NCI-H2227 (cell line): Measurements from ENCODE around the gene CCR3.

Source experiments
- DNase-seq: peaks from one replicate; lab custom pipeline; 2025; ENCODE audit not compliant: unreplicated experiment; lab: John Stamatoyannopoulos, UW

CCR3 gene

DNA sequence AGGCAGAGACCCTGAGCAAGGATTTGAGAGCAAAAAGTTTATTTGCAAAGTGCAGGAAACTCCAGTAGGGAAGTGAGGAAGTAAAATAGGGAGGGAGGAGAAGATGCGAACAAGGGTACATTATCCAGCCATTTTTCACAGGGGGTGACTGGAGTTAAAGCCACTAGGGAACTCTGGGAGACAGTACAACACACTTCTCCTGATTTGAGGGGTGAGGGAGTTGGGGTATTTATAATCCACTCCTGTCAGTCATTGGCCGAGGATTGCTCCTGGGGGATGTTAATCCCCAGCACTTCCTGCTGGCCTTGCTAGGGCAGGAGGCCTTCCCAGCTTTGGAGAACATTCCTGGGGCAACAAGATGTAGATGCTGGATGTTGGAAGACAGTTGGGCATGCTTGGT is 28.2 kb downstream of the CCR3 start:
- DNase-seq = no peak

DNA sequence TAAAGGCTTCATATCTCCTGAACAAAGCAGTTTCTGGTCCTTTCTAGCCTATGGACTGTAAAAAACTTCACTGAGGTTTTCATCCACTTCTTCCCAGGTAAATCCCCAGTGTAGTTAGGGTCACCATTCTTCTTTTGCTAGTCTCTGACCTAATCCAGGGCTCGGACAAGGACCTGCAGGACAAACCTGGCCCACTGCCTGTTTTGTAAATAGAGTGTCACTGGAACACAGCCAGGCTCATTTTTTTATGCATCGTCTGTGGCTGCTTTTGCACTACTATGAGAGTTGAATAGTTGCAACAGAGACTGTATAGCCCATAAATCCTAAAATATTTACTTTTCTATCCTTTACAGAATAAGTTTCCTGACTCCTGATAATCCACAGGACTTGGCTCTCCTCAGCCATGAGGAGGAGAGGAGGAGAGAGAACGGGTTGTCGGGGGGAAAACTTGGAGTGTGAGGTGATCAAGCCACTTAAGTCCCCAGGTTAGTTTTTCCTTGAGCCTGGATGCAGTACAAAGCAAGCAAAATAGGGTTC is 29.0 kb downstream of the CCR3 start:
- no peak for DNase-seq

DNA sequence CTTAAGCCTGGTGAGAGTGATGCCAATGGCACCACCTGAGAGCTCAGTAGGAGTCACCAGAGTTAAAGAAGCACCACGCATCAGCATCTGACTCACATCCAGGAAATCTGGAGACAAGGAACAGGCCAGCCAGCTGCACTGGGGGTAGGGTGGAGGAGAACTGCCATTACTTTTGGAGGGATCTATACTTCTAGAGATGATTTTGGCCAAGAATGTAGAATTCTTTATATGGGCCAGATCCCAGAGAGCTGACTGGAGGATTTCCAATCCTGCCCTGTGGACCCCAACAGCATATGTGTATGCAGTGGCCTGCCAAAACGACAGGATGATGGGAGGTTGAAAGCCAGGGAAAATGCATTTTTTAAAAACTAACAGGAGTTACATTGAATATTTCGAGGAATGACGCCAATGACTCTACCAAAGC is 29.8 kb downstream of the CCR3 start:
- no peak for DNase-seq

DNA sequence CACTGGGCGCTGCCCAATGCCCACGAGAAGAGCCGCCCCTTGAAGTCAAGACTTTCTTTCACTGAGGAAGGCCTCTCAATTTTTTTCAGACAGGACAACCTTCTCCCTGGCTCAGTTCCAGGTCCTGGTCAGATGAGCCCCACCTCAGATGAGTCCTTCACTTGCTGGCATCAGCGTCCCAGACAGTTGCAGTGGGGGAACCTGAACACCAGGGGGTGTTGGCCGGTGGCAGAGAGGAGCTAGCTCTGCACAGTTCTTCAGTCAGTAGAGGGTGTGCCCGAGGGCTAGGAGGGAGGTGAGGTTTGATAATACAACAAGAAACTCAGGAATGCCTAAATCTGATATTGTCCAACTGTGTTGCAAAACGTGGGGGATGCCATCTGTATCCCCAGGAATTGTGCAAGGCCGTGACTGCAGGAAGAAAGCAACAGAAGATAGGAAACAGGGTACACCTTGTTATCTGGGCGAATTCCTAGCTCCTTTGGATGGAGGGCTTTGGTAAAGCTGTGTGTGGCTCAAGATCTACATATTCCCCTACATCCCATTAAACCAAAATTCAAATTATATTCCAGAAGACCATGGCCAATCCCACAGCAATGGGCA is 34.3 kb downstream of the CCR3 start:
- peak; percentile 0 for DNase-seq

DNA sequence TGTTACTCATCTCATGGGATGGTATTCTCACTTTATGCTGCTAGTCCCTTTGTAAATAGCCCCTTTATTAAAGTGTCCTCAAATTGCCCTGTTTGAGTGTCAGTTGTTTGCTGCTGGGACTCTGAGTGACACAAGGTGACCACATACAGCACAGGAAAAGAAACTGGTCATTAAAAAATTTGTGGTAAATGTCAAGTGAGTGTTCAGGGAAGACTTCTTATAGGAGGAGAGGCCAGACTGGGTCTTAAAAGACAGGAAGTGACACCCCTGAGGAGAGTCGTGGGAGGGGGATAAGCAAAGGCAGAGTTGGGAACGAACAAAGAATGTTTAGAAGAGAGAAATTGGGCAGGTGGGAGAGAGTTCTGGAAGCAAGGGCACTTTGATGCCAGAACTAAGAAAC is 35.2 kb downstream of the CCR3 start:
- no peak for DNase-seq

DNA sequence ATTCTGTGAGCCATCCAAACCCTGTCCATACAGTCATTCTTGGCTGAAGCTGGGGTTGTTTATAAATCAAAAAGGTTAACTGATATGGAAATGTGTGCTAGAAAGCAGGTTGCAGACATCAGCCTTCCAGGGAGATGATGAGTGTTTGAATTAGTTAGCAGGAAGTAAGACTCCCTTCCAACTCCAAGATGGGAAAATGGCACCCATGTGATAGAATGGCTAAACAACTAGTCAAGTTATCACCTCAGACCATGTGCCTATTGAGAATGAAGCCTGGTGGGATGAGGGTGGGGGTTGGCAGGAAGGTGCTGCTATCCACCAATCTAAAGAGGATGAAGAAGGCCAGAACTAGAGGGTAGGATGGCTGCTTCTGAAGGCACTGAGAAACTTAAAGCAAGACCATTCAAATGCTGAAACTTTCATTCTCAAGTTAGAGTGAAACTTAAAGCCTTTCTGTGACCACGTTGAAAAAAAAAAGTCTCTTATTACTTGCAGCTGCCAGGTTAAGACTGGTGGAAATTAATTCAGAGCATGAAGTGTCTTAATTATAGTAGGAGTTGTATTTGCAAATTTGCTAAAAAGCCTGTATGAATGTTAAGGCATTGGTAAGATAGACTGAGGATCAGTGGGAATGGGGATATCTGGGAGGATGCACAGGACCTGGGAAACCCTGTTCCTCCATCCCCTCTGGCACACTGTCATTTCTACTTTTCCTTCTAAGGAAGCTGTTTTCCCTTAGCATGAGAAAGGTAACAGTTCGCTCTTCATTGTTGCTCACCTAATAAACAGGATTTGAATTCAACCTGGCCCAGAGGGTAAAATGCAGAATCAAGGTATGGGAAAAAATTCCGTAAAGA is 36.8 kb downstream of the CCR3 start:
- no peak for DNase-seq

DNA sequence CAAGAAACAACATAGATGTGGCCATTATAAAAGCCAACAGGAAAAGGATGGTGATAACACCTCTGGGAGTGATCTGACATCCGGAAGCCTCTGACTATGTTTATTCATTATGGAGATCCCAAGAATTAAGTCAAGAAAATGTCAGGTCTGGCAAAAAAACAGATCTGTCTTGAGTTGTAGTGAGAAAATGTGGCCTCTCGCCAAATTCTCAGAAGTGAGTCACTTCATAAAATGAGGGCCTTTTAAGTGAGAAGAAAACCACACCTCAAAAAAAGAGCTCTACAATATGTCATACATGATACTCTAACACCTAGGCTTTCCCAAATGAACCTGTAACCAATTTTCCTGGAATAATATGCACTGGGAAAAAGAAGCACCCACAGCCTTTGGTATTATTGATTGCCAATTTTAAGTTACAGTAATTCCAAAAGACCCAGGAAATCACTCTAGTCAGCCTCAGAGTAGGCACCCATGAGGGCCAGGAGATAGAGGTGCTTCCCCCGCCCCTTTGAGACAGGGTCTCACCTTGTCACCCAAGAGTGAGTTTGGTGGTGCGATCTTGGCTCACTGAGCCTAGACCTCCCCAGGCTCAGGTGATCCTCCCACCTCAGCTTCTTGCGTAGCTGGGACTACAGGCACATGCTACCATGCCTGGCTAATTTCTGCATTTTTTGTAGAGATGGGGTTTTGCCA is 38.0 kb downstream of the CCR3 start:
- DNase-seq = no peak

DNA sequence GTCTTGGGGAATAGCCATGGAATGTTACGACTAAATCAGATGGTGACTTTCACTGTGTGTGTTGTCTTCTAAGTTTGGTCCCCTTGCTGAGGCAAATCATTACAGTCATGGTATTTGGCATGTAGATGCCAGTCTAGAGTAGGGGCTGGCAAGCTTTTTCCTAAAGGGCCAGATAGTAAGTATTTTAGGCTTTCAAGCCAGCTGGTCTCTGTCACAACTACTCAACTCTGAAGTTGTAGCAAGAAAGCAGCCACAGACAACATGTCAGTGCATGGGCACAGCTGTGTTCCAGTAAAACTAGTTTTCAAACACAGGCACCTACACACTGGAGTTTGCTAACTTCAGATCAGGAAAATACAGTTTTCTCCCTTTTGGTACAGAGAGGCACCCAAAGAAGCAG is 39.3 kb downstream of the CCR3 start:
- DNase-seq = no peak

DNA sequence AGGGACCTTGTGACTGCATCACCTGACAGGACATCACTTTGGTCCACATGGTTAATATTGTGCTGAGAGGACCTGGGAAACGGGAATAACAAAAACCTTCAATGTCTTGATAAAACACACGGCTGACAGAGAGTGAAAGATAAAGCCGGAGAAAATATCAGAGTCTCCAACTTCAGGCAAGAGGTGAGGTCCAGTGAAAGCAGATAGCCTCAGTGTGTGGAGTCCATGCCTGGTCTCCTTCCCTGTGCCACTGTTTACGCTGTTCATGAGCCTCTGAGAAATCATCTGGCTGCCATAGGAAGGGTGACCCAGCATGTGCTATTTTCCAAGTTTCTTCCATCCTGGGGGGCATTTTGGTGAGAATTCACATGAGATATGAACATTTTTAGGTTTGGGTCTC is 39.8 kb downstream of the CCR3 start:
- DNase-seq = no peak

DNA sequence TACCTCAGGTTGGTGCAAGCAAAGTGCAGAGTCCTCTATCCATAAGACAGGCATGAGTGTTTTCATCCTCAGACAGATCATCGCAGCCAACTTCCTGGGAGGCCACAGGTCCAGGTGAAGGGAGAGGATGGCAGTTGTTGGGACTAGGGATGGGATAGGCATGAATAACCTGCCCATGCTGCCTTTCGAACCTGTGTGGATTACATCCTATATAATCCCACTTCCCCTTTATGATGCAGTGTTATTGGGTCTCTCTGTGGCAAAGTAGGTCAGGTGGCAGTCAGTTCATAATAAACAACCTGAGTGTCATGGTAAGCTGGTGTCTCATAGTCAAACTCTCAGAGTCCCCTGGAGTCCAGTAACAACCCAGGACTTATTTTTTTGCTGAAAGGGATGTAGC is 40.4 kb downstream of the CCR3 start:
- DNase-seq = no peak

DNA sequence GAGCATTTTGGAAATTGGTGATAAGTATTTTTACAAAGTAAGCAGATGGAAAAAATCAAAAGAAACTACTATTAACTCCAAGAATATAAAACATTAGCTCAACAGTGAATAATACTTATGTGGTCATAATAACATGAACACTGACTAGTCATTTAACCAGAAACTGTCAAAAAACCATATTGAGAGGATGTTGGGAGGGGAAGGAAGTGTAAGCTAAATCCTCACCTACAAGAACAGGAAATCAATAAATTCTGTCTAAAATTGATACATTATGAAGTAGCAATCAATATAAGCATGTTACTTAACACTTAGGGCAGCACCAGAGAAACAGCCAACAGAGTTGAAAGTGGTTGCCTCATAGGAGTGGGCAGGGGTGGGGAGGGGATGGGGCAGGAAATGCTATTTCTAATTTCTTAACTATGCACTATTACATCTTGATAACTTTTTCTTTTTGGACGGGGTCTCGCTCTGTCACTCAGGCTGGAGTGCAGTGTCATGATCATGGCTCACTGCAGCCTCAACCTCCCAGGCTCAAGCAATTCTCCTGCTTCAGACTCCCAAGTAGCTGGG is 41.7 kb downstream of the CCR3 start:
- DNase-seq = no peak

DNA sequence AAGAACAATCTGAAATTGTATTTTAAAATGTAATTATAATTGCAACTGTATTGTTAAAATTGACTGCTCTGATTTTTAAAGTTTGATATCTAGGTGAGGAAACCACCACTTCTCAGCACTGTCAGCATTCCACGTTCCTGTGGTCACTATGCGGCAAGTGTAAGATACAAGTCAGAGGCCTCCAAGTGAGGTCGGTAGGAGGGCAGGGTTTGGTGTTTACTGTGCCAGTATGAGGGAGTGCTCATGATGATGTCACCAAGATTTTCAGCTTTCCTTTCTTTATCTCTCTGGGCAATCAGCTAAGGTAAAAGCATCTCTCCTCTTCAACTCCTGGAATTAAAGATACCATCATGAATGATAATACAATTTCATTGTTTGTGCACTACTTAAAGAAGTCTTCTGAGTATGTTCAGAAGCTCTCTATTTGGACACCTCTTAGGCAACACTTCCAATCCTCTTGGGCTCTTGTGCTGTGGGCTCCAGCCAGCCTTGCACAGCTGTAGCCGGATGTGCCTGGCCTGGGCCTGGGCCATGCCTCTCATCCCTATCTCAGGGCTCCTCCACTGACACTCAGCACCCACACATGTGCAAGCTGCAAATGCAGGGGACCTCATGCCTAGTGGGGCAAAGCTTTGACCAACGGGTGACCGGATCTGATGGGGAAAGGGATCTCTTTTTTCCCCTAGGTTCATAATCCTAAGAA is 42.9 kb downstream of the CCR3 start:
- no peak for DNase-seq

DNA sequence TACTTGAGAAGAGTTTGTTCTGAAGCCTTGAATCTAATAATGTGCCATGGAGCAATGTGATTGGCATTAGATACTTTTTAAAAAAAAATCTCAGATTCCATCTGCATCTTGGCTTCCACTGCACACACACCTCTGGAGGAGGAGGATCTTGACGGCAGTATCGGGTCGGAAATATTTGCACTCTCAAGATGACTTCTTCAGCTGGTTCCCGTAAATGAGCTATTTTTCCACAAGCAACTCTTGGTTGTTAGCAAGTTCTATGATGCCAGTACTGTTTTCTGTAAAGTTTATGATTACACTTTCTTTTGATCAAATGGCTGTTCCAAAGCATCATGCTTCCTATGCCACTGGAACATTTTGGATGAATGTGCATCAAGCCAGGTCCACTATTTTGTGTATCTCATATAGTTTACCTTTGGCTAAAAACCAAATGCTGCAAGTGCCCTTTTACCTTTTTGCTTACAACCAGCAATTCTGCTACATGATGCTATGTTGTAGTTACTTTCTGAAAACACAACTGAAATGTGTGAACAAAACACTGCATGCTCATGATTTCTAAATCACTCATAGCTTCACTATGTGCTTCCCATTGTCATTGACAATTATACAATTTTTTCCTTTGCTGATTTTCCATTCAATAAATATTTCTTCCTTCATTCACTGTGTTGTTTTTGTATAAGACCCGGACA is 43.8 kb downstream of the CCR3 start:
- DNase-seq = no peak

DNA sequence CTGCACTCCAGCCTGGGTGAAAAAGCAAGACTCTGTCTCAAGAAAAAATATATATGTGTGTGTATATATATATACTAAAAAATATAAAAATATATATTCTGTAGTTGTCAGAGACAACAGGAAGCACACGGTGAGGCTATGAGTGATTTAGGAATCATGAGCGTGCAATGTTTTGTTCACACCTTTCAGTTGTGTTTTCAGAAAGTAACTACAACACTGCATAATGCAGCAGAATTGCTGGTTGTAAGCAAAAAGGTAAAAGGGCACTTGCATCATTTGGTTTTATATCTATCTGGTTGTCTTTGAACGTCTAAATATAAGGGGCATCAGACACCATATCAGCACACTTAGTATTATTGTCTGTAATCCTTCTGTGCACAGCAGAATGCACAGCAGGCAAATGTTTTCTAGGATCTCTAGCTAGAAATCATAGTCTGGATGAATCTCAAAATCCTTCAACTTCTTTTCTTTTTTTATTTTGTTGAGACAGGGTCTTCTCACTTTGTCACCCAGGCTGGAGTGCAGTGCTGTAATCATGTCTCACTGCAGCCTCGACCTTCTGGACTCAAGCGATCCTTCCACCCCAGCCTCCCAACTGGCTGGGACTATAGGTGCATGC is 44.8 kb downstream of the CCR3 start:
- no peak for DNase-seq

DNA sequence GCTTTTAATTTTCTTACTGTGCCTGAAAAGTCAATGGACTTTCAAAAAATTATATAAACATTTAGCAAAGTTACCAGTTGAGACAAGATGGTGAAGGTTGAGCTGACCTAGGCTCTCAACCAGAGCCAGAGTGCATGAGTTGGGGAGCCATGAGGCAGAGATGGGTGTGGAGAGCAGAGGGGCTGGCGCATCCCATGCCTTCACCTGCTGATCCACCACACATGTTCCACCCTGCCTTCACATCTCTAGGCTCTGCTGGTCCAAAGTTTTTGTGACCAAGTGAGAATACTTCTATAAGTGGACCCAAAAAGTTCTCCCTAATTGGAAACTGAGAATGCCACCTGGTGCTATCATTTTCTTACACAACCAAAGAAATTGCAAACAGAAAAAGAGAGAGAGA is 47.3 kb downstream of the CCR3 start:
- no peak for DNase-seq

DNA sequence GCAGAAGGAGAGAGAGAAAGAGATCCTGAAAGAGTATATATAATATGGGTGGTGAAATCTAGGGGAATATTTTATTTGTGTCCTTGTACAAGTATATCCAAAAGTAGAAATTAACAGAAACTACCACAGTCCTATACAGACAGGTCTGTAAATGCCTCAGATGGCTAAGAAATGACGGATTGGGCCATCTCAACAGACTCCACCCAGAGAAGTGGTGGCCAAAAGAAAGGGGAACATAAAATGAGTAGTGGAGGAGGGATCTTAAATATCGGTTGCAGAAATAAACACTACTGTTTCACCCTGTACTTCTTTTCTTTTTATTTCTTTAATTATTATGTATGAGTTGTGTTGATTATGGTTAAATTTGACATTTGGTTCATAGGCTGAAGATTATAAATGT is 47.7 kb downstream of the CCR3 start:
- no peak for DNase-seq

DNA sequence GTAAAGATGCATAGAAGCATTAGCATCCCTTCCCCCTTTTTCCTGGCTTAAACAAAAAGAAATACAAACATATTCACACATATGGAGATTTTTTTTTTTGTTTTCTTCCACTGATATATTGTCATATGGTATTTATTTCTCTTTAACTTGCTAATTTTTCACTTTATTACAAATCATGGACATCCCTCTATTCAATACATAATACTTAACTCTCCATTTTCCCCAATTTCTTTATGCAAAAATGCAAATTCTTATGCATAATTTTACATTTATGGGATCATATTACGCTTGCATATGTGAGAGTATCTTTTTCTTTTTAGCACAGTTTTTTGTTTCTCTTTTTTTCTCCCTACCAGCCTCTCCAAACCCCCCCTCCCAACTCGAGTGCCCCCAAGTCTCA is 48.8 kb downstream of the CCR3 start:
- DNase-seq = no peak

DNA sequence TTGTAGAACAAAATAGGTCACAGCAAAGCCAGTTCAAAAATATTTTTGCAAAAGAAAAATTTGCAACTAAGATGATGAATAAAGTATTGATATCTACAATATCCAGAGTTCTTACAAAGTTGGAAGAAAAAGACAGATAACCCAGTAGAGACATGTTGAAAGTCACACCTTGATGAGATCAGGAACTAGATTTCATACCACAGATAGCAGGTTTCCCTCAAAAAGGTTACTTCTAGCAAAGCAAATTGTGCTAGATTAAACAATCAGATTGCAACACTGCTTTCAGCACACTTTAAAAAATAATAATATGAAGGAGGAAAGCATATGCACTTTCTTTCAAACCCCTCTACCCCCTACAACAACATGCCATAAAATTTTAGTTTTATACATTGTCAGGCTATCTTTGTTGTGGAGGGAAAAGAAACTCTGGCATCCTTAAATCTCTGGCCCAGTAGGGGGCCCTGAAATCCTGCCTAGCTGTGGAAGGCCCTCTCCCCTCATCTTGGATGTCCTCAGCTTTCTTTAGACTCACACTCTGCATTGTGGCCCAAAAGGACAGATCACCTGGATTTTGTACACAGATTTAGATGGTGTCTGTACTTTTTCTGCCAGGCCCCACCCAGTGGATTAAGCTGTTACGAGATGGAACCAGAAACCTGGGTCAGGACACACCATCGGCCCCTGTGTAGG is 50.9 kb downstream of the CCR3 start:
- DNase-seq = no peak
